Measurements from ENCODE around the gene UQCC2.

Gene UQCC2

DNA sequence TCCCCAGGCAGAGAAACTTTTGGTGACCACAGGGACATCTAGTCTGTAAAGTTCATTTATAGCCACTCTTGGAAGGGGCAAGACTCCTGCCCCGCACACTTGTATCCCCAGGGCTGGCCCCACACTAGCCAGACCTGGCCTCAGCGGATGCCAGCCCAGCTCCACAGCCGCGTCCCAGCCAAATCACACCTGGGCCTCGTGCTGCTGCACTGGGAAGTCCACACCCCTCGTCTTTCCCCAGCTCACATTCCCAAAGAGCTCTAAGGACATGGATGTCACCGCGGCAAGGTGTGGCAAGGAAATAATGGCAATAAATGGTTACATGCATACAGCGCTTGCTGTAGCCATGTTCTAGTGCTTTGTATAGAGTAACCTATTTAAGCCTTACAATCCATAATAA lies 26.7 kb upstream of the UQCC2 start:
- TF ChIP-seq BACH2 (CRISPR knock-in tag; IDR thresholded peaks at IDR 0.05; ENCODE audit: borderline replicate concordance) (no peak), ARNTL (CRISPR knock-in tag; IDR thresholded peaks at IDR 0.05; ENCODE audit: borderline replicate concordance, low read depth) (no peak), PATZ1 (CRISPR knock-in tag; IDR thresholded peaks at IDR 0.05; ENCODE audit: borderline replicate concordance) (no peak), ZC3H10 (CRISPR knock-in tag; IDR thresholded peaks at IDR 0.05) (no peak), ZNF565 (CRISPR knock-in tag; conservative IDR thresholded peaks at IDR 0.05; ENCODE audit: low read depth) (no peak), SNAI2 (CRISPR knock-in tag; IDR thresholded peaks at IDR 0.05) (no peak), TSHZ2 (CRISPR knock-in tag; IDR thresholded peaks at IDR 0.05) (no peak), PPARA (CRISPR knock-in tag; IDR thresholded peaks at IDR 0.05; ENCODE audit: borderline replicate concordance) (no peak), ZFP3 (CRISPR knock-in tag; IDR thresholded peaks at IDR 0.05) (no peak), CREB5 (CRISPR knock-in tag; IDR thresholded peaks at IDR 0.05; ENCODE audit: low read depth) (no peak), CSDC2 (CRISPR knock-in tag; IDR thresholded peaks at IDR 0.05) (no peak), ZNF8 (CRISPR knock-in tag; IDR thresholded peaks at IDR 0.05) (no peak), ESRRG (CRISPR knock-in tag; IDR thresholded peaks at IDR 0.05) (no peak), TCF4 (CRISPR knock-in tag; IDR thresholded peaks at IDR 0.05; ENCODE audit: borderline replicate concordance) (no peak), ISL1 (CRISPR knock-in tag; IDR thresholded peaks at IDR 0.05) (no peak)
- TF ChIP-seq, protein P1, sequence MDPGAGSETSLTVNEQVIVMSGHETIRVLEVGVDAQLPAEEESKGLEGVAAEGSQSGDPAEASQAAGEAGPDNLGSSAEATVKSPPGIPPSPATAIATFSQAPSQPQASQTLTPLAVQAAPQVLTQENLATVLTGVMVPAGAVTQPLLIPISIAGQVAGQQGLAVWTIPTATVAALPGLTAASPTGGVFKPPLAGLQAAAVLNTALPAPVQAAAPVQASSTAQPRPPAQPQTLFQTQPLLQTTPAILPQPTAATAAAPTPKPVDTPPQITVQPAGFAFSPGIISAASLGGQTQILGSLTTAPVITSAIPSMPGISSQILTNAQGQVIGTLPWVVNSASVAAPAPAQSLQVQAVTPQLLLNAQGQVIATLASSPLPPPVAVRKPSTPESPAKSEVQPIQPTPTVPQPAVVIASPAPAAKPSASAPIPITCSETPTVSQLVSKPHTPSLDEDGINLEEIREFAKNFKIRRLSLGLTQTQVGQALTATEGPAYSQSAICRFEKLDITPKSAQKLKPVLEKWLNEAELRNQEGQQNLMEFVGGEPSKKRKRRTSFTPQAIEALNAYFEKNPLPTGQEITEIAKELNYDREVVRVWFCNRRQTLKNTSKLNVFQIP (CRISPR knock-in tag; IDR thresholded peaks at IDR 0.05; ENCODE audit: borderline replicate concordance, low read depth): no peak
- ATAC-seq: no peak

DNA sequence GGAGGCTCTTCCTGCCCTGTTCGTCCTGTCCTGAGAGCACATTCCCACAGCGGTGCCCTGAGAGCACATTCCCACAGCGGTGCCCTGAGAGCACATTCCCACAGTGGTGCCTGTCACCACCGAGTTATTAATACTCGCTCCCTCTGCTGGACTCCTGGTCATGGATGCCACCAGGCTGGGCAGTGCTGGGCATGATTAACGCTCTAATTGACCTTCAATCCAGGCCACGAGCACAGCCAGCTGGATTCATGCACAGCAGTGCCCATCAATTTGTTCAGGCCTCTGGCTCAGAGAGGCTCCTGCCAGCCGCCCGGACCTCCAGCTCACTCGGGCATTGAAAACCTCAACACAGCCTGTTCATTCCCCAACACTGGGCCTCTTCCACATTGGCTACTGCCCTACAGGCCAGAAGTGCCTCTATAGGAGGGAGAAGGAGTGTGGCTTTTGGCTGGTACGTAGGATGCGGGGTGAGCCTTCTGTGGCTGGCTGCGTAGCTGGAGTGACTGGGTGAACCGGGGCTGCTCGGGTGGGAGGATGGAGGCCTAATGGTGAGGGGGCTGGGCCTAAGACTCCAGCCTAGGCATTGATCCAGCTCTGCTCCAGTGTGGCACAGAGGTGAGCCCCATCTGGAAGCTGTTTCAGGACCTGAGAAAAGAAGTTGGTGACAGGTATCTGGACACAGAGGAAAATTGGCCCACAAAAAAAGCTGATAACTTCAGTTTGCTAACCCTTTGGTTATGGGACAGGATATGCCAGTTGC lies 25.9 kb upstream of the UQCC2 start:
- TF ChIP-seq SNAI2 (CRISPR knock-in tag; IDR thresholded peaks at IDR 0.05) (no peak), BACH2 (CRISPR knock-in tag; IDR thresholded peaks at IDR 0.05; ENCODE audit: borderline replicate concordance) (no peak), TOX (CRISPR knock-in tag; IDR thresholded peaks at IDR 0.05; ENCODE audit: borderline replicate concordance) (no peak), CREB5 (CRISPR knock-in tag; IDR thresholded peaks at IDR 0.05; ENCODE audit: low read depth) (no peak), TSHZ2 (CRISPR knock-in tag; IDR thresholded peaks at IDR 0.05) (no peak), PATZ1 (CRISPR knock-in tag; IDR thresholded peaks at IDR 0.05; ENCODE audit: borderline replicate concordance) (no peak), ZNF8 (CRISPR knock-in tag; IDR thresholded peaks at IDR 0.05) (no peak), ZNF565 (CRISPR knock-in tag; conservative IDR thresholded peaks at IDR 0.05; ENCODE audit: low read depth) (no peak), ESRRG (CRISPR knock-in tag; IDR thresholded peaks at IDR 0.05) (no peak), TCF4 (CRISPR knock-in tag; IDR thresholded peaks at IDR 0.05; ENCODE audit: borderline replicate concordance) (no peak), OSR1 (CRISPR knock-in tag; IDR thresholded peaks at IDR 0.05) (no peak)
- TF ChIP-seq, protein P2, sequence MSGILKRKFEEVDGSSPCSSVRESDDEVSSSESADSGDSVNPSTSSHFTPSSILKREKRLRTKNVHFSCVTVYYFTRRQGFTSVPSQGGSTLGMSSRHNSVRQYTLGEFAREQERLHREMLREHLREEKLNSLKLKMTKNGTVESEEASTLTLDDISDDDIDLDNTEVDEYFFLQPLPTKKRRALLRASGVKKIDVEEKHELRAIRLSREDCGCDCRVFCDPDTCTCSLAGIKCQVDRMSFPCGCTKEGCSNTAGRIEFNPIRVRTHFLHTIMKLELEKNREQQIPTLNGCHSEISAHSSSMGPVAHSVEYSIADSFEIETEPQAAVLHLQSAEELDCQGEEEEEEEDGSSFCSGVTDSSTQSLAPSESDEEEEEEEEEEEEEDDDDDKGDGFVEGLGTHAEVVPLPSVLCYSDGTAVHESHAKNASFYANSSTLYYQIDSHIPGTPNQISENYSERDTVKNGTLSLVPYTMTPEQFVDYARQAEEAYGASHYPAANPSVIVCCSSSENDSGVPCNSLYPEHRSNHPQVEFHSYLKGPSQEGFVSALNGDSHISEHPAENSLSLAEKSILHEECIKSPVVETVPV (CRISPR knock-in tag; IDR thresholded peaks at IDR 0.05): no peak
- TF ChIP-seq, protein P1 (CRISPR knock-in tag; IDR thresholded peaks at IDR 0.05; ENCODE audit: borderline replicate concordance, low read depth): no peak

More for the DNA sequence above, 25.9 kb upstream of the UQCC2 start:
- no peak for ATAC-seq
